Activated T-helper 1 cell treated with anti-CD3 and anti-CD28 coated beads, Interleukin-2, amount 50 U/mL, for 16 hours (primary cell): Measurements from ENCODE around the gene ARSA.

Experiments used
- DNase-seq, 2 donors: peaks; one replicate each; pipeline ENCODE4 v3.0.0-alpha.2; 2020; ENCODE audit warnings: low read depth in 1 of 2, low spot score in 1 of 2

Gene ARSA

GRCh38 chr22:50582493-50583293 is 45.3 kb downstream of the ARSA start, which contains the start of gene CHKB:
CHKB (minus strand) TSS chr22:50582849; CDS start chr22:50582781, 68 bp downstream.
- DNase-seq, result peak; percentile 94 to 98

GRCh38 chr22:50581950-50582492 is 45.9 kb downstream of the ARSA start:
- no peak for DNase-seq

DNA sequence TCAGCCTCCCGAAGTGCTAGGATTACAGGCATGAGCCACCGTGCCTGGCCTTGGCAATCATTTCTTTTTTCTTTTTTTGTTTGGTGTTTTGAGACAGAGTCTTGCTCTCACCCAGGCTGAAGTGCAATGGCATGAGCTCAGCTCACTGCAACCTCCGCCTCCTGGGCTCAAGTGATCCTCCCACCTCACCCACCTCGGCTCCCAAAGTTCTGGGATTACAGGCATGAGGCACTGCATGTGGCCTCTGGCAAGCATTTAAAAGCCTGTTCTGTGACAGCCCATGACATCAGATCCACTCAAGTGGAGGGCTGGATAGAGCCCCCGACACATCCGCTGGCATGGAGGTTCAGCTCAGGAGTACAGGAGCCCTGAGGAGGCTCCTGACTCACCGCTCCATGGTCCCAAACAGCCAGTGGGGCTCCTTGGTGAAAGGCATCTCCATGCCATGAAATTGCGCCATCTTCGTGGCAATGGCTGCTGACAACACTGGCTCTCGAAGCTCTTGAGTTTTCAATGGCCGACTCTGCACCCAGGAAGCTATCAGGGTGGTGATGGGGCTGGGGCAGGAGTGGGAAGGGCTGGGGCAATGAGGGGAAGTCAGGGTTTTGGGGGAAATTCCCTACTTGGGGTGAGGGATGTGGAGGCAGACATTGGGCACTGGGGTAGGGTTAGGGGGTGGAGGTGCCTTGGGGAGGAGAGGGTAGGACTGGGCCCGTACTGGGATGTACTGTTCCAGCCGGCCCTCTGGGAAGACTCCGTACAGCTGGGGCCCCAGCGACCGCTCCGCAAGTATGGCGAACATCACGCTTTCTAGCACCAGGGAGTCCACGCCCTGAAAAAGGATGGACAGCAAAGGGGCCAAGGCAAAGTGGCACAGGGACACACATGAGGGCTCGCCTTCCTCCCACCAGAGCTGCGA is 46.7 kb downstream of the ARSA start:
- no peak for DNase-seq

DNA sequence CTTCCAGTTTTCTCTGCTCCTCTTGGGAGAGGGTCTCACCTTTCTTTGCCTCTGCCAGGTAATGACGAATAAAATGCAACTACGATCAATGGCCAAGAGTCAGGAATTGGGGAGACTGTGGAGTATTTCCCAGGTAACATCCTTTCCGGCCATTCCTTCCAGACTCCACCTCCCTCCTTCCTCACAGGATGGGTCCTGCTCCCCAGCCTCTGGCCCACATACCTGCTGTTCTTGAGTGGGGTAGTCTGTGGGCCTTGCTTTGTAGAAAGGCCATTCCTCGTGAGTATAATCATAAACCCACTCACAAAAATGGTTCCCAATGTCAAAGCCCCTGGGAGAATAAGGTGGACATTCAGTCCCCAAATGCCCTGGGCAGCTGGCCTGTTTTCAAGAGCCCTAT is 48.2 kb downstream of the ARSA start:
- DNase-seq, result no peak

GRCh38 chr22:50578776-50579310 is 49.1 kb downstream of the ARSA start:
- DNase-seq, result no peak

DNA sequence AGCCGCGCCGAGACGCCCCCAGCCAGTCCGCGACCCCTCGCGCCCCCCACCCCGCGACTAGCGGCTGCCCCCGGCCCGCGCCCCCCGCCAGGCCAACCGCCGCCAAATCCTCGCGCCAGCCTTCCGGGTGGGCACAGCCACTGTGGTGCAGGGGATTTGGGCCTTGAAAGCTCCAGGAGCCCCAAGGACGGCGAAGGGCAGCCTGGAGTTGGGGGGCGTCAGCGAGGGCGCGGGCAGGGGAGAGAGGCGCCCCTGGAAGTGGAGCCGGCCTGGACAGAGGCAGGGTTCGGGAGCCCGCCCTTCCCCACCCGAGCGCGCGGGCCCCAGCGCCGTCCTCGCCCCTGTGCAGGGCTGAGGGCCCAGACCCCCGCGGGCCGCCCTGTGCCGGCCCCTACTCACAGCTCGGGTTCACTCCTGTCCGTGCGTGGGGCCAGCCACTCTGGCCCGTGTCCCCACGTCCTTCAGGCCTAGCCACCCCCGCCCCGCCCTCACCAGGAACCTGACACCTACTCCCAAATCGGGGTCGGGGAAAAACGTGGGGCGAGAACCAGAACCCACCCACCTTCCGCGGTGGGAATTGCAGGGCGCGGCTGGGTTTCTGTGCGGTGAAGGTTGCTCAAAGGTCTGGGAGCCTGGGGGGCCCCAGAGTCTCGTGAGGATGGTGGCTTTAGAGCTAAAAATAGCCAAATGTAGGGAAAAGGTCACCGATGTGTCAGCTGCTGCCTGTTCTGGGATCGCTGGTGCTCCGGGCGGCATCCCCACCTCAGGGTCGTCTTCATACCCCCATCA is 49.8 kb downstream of the ARSA start, which contains the start of gene CPT1B:
CPT1B (minus strand) TSS at position 441 of the 789 bp plus-strand sequence. CDS start 512 bp downstream, outside the sequence.
- no peak for DNase-seq

DNA sequence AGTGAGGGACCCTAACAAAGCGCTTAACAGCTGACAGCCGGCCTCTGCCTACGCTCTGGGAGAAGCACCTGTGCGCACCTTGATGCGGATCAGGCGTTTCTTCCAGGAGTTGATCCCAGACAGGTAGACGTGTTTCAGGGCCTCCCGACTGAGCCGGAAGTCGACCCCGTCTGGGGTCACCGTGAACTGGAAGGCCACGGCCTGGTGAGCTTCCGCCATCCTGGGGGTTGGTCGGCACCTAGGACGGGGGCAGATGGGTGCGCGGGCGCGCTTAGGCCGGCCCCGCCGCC is 50.3 kb downstream of the ARSA start:
- DNase-seq, result no peak

GRCh38 chr22:50576806-50577696 is 50.9 kb downstream of the ARSA start:
- no peak for DNase-seq

- DNase-seq, result no peak
These were observed 51.9 kb downstream of the ARSA start for GRCh38 chr22:50576070-50576469.

DNA sequence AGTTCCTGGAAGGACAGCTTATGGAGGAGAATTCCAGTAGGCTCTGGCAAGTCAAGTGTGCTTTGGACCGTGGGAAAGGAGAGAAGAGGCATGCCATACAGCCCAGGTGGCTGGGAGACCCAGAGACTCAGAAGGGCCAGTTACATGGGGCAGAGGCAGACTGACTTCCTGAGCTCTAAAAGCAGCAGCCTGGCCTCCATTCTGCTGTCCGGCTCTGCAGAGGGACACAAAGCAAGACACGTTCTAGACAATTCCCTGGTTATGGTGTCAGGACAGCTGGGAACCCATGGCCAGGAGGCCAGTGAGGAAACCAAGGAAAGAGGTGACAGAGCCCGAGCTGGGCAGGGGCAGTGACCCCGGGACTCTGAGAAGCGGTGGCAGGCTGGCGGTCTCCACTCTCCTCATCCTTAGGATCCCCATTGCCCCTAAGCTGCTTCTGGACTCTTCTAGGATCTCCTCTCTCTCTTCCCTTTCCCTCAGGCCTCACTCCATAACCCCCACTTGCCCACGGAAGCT is 52.5 kb downstream of the ARSA start:
- DNase-seq, result no peak
